Stimulated activated CD4-positive, alpha-beta T cell treated with anti-CD3 and anti-CD28 coated beads, Interleukin-15, amount 100 ng/mL, for 24 hours (primary cell): ENCODE data around the gene GOLGA6L10.
"Not testable (repeated sequence)": the region's sequence is repeated elsewhere in the genome, so short reads cannot be mapped to it uniquely, and the experiment has no call there.

Experiments
- DNase-seq: peaks from one replicate; pipeline ENCODE4 v3.0.0-alpha.2; 2020

Gene GOLGA6L10, protein sequence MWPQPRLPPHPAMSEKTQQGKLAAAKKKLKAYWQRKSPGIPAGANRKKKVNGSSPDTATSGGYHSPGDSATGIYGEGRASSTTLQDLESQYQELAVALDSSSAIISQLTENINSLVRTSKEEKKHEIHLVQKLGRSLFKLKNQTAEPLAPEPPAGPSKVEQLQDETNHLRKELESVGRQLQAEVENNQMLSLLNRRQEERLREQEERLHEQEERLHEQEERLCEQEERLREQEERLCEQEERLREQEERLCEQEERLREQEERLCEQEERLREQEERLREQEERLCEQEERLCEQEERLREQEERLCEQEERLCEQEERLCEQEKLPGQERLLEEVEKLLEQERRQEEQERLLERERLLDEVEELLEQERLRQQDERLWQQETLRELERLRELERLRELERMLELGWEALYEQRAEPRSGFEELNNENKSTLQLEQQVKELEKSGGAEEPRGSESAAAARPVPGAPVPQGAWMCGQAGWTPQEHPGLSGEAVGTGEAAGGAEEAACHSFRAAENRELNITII

DNA sequence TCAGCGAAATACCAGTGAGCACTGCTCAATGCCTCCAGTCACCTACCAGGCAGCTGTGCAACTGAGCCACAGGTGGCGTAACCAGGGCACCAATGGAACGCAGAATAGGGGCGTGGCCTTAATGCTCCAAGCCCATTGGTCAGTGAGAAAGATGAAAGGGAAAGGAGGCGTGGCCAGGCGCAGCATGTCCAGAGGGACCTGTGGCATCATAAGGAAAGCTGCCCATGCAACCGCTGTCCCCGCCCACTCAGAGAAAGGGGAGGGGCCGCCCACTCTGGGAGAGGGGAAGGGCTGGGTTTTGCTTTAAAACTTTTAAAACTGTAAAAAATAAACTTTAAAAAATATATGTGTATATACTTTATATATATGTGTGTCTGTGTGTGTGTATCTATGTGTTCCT is at the start of gene GOLGA6L10:
Gene GOLGA6L10 (minus strand): TSS at position 101 of the 400 bp plus-strand sequence. CDS start 100 bp downstream, at position 1.
- DNase-seq = not testable (repeated sequence)

DNA sequence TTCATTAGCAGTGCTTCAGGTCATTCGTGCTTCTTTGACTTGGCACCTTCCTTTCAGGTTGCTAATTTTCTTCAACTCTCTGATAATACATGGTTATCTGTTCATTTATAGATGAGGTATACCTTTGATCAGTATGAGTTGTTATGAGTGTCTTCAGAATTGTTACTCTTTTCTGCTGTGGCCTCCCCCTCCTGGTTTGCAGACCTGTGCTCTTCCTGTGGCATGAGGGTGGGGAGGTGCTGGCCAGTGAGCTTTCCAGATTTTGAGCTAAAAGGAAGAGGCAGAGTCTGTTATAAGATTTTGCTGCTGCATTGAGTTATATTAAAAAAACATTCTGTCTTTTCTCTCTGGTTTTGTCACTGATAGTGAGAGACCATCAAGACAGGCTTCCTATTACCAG is 49.5 kb upstream of the GOLGA6L10 start:
- DNase-seq = no peak

DNA sequence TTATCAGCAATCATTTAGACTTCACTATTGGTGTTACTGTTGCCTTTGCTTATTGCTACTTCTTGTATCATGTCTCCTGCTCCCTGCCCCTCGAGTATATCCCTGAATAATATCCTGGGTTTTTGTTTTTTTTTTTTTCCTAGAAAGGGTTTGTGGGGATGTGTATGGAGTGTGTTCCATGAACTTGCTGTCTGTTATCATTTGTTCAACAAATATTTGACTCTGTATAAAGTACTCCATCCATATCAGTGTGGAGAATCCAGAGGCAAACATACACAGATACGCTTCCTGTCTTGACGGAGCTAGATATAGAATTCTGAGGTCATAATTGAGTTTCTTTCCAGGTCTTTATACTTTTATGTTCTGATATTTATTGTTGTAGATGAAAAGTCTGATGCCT is 48.5 kb upstream of the GOLGA6L10 start:
- no peak for DNase-seq

DNA sequence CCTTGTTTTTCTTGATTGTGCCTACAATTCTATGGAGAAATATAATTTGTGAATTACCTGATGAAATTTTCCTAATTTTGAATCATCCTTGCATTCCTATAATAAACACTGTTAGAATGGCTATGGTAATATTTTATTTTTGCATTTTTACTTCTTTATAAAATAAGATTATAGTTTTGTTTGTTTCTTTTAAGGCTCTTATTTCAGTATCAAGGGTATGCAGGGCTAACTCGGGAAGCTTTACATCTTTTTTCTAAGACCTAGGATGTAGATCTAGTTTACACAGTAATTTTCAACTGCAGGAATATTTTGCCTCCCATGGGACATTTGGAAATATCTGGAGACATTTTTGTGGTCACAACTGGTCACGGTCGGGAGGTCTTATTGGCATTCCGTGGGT is 46.5 kb upstream of the GOLGA6L10 start:
- not testable (repeated sequence) for DNase-seq

DNA sequence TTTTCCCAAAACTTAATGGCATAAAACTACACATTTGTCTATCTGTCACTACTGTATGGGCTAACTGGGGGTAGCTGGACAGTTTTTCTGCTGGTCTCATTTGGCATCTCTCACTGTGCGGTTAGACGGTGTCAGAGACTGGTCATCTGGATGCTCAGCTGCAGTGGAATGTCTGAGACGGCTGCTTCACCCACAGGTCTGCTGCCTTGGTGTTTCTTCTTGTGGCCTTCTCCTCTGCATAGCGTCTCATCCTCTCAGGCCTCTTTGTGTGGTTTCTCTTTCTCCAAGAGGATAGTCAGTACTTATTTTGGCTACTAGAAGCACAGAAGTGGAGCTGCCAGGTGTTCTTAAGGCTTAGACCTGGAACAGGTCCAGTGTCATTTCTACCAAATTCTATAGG is 44.4 kb upstream of the GOLGA6L10 start:
- DNase-seq = no peak

DNA sequence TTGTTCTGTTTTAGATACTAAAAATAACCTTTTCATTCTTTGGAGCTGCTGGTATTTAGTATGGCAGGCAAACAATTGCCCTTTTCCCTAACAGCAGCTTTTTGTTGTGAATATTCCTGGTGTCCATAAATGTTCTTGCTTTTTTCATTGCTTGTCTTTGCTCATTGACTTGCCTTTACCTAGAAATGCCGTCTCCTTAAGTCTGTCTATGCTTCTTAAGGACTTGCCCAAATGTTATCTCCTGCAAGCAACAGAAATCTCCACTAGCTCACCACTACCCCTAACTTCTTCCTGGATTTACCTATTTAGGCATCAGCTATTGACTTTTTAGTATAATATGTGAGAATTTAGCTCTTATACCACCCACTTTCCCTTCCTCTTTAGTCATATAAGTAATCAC is 42.8 kb upstream of the GOLGA6L10 start:
- not testable (repeated sequence) for DNase-seq

DNA sequence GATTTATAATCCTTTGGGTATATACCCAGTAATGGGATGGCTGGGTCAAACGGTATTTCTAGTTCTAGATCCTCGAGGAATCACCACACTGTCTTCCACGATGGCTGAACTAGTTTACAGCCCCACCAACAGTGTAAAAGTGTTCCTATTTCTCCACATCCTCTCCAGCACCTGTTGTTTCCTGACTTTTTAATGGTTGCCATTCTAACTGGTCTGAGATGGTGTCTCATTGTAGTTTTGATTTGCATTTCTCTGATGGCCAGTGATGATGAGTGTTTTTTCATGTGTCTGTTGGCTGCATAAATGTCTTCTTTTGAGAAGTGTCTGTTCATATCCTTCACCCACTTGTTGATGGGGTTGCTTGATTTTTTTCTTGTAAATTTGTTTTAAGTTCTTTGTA is 40.9 kb upstream of the GOLGA6L10 start:
- DNase-seq = not testable (repeated sequence)

DNA sequence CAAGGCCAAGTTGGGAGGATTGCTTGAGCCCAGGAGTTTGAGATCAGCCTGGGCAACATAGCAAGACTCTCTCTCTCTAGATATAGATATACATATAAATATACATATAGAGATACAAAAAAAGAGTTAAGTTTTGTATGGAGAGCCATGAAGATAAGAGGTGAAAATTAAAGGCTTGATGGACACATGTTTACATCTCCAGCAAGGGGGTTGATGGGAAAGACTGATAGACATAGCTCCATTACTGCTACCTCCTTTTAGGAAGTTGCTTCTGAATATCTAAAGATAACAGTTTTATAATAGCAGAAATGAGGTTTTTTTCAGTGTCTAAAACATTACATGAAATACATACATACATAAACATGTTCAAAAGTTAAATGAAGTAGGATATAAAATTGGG is 37.9 kb upstream of the GOLGA6L10 start:
- DNase-seq = not testable (repeated sequence)

DNA sequence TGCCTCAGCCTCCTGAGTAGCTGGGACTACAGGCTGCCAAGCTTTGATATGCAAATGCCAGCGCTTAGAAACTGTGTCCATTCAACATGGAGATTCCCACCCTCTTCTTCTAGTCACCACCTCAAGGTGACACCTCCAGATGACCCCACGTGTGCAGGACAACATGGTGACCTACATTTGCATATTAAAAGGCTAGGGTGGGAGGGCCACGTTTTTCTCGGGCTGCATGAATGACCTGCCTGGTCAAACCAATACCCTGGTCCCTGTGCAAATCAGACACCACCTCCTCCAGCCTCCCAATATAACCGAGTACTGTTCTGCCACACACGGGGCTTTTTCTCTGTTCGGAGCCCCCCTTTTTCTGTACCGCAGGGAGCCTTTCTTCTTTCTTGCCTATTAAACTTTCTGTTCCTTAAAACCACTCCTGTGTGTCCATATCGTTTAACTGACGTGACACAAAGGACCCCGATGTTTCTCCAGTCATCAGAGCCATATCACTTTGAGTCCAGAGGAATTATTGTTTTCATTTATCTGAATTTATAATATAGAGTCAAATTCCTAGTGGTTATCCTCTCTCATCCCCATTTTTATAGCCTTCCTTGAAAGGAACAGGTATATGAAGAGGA is 32.2 kb upstream of the GOLGA6L10 start:
- not testable (repeated sequence) for DNase-seq

DNA sequence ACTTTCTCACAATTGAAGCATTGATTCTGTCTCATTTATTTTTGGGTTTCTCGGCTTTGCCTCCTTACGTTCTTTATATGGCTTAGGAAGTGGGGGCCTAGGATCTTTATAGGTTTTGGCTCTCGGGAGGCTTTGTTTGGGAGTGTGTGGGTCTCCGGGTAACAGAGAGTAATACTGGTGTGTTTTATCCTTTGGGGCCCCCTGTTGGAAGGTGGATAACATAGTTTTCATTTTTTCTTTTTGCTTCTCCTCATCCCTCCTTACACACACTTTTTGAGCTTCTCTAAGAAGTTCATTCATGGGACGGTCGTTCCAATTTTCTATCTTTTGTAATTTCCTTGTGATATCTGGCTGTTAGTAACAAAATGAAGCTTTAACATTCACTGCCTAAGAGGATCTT is 30.3 kb upstream of the GOLGA6L10 start:
- DNase-seq = not testable (repeated sequence)

DNA sequence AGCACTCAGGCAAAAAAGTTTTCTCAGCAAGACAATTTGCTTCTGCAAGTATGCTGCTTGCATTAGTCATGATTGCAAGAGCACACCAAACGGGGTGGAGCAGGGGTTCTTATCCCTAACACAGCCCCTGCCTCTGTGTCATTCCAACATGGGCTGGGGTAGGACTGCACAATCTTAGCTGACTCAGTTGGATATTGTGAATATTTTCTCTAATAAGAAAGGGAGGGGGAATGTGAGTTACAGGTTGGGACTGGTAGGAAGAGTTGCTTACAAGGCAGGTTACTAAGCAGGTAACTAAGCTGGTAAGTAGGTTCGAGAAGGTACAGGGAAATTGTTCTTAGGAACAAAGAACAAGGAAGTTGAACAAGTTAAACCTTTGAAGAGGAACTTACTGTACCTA is 24.4 kb upstream of the GOLGA6L10 start:
- DNase-seq = not testable (repeated sequence)

DNA sequence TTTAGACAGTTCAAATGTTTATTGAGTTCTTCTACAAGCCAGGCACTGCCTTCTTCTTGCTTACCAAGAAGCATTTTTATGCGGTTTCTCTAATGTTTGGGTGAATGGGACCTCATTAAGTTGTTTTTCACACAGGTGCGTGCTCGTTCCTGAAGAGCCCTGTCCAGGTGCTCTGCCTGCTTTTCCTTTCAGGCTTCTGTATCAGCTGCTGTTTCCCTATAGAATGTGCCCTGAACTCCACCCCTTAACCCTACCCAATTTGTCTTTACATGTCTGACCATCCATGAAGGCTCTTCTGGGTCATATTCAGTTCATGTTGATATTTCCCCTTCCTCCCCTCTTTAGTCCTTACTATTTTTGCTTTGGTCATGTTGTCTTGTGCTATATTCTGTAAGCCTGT is 22.4 kb upstream of the GOLGA6L10 start:
- no peak for DNase-seq

DNA sequence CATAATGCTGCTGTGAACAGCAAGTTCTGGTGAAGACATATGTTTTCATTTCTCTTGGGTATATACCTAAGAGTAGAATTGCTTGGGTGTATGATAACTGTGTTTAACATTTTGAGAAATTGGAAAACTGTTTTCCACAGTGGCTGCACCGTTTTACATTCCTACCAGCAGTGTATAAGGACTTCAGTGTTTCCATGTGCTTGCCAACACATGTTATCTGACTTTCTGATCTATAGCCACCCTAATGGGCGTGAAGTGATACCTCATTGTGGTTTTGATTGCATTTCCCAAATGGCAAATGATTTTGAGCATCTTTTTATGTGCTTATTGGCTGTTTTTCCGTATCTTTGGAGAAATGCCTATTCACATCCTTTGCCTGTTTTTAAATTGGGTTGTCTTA is 18.5 kb upstream of the GOLGA6L10 start:
- DNase-seq = not testable (repeated sequence)

DNA sequence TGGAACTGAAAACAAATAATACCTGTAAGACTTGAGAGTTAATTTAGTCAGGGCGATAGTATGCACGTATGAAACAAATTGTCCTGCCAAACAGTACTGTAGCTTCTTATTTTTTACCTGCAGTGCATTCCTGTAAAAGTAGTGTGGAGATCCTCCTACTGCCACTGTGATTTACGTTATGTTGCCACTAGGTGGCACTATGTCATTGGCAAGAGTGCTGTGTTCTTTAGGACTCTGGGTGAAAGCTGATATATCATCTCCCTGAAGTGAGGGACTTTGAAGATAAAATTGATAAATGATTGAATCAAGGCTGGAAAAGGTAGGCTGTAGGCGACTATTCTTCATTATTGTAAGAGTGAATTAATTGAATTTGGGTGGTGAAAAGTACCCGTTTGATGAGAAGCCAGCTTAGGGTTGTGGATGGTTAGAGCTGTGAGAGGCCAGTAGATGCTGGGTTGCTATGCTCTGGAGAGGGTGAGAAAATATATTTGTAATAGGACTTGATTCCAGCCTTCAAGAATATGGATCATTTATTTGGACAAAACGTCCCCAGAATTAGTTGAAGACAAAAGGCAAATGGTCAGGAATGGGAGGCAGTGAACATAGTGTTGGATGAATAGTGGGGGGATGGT is 16.5 kb upstream of the GOLGA6L10 start:
- DNase-seq = peak; percentile 30

DNA sequence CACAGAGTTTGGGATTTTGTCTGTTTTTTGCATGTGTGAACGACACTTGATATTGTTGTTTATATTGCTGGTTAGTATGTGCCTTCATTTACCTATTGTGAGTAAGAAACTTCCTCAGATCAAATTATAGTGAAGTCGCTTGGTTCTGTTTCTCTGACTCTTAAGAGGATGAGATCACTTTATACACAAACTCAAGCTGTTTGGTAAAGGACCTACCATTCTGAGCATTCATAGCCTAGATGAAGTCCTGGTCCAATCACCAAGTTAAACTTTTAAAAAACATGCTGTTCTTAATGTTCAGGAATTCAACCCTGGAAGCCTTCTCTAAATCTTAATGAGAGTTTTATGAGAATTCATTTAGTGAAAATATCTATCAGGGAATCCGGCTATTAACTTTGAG is 15.3 kb upstream of the GOLGA6L10 start:
- DNase-seq = not testable (repeated sequence)

DNA sequence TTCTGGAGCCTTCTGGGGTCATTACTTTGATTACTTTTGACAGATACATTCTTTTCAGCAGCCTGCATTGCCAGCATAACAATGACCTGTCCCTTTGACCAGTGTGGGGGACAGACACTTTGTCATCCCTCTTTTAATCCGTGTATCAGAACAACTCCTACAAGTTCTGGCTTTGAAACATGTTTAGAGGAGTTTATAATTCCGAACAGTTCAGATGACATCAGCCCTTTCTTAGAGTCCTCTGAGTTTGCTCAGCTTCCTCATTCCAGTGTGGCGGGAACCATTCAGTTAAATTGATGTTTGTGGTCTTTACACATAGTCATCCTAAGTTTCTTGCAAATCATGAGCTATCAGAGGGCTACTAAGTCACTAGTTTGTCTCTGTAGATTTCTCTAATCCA is 13.5 kb upstream of the GOLGA6L10 start:
- DNase-seq = not testable (repeated sequence)

DNA sequence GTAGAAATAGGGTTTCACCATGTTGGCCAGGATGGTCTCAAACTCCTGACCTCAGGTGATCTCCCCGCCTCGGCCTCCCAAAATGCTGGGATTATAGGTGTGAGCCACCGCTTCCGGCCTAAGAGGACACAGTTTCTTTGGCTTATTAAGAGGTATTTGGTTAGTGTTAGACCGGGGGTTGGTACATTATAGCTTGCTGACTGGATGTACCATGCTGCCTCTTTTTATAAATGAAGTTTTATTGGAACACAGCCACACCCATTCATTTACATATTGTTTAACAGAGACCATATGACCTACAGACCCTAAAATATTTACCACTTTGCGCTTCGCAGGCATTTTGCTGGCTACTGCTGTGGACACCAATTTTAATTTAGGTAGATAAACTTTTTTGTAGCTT is 11.3 kb upstream of the GOLGA6L10 start:
- not testable (repeated sequence) for DNase-seq

DNA sequence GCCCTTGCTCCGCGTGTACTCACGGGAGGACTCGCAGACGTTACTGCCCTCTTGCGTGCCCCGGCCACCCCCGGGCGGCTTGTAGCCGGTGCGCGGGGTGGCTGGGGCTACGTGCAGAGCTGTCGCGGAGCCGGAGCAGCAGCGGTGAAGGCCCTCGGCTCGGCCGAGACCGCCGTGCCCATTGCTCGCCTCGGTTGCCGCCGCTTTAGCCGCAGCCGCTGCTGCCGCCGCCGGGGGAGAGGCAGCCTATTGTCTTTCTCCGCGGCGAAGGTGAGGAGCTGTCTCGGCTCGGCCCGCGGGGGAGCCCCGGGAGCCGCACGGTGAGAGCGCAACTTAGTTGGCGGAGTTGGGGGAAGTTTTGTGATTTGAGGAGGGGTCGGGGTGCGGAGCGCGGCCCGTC is 5.8 kb upstream of the GOLGA6L10 start:
- DNase-seq = not testable (repeated sequence)

DNA sequence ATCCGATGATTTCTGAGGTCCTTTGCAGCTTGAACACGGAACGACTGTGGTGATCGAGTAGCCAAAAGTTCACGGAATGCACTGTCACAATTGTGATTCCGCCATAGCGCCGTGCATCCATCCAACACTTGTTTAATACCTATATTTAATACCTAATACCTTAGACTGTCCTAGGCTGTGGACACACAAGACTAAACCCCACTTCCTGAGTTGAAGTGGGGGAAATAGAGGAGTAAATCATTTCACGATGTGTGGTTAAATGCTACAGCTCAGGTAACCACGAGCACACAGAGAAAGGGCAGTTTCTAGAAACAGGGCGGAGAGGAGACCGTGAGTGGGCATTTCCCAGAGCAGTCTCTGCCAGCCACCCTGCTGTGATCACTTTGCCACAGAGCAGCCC is 5.3 kb upstream of the GOLGA6L10 start:
- DNase-seq = not testable (repeated sequence)

DNA sequence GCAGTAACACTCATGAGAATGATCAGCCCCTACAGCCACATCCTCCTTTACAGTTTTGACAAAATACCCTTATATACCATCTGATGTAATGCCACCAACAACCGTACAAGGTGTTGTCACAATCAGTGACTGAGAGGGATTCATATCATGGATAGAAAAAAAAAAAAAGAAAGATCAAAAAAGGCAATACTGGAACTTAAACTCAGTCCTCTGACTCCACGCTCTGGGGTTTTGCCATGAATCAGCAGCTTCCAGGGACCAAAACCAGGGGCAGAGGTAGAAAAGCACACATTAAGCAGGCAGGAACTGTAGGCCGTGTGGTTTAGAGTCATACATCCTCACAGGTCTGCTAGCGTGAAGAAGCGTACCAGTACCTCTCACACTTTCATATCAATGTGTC is 1.6 kb downstream of the GOLGA6L10 start:
- not testable (repeated sequence) for DNase-seq

DNA sequence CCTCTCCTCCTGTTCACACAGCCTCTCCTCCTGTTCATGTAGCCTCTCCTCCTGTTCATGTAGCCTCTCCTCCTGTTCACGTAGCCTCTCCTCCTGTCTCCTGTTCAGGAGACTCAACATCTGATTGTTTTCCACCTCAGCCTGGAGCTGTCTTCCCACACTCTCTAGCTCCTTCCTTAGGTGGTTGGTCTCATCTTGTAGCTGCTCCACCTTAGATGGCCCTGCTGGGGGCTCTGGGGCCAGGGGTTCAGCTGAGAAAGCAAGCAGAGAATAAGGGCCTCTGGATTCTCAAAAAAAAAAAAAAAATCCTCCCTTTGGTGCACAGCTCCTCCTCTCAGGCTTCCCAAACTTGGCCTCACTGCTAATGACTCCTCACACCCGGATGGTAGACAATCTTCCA is 4.1 kb downstream of the GOLGA6L10 start:
- not testable (repeated sequence) for DNase-seq

DNA sequence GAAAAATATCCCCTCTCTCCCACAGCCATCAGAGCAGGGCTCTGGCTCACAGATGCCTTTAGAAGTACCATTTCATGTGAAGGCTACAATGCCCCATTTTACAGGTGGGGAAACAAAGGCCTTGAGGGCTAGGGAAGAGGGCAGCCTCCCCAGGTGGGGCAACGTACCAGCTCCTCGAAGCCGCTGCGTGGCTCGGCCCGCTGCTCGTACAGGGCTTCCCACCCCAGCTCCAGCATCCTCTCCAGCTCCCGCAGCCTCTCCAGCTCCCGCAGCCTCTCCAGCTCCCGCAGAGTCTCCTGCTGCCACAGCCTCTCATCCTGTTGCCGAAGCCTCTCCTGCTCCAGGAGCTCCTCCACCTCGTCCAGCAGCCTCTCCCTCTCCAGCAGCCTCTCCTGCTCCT is 4.9 kb downstream of the GOLGA6L10 start:
- not testable (repeated sequence) for DNase-seq

DNA sequence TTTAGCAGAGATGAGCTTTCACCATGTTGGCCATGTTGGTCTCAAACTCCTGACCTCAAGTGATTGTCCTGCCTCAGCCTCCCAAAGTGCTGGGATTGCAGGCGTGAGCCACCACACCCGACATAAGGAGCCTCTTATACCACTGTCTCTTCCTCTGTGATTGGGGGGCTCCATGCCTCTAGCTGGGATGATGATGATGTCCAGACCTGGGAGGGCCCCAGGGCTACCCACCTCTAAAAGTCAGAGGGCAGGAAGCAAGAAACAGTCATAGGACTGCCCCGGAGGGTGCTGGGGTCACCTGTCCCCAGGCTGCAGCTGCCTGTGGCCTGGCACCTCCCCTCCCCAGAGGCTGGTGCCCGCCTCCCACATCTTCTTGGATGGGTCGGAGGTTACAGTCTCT is 5.4 kb downstream of the GOLGA6L10 start:
- not testable (repeated sequence) for DNase-seq
